ENCODE measurements around the gene CAMK1D.
A peak's percentile ranks its signal among the peaks of the same experiment; 100 is the strongest.

CAMK1D gene

DNA sequence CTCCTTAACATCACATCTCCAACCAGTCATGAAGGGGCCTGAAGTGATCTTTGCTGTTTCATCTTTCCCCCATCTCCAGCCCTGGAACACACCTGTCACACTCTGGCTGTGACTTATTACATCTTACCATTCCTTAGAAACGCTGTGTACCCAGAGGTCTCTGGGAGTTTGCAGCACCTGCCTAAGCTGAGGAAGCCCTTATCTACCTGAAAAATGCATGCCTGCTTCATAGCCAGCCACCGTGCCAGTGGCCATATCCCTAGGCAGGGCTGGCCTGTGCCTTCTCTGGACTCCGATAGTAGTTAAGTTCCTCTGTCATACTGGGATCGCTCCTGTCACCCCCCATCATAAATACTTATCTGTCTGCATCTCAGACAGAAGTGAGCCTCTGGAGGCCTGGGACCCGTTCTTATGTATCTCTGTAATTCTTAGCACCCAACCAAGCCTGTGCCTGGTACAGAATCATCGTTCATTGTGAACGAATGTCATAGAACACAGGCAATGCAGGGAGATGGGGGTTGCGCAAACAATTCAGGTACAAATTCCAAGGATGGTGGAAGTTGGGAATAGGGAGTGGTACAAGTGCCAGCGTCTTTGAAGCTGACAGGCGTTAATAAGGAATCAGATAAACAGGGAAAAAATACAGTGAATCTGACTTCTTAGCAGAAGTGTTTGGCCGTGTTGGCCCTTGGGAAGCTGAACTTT is 254.6 kb downstream of the CAMK1D start:
- DNase-seq, result no peak

DNA sequence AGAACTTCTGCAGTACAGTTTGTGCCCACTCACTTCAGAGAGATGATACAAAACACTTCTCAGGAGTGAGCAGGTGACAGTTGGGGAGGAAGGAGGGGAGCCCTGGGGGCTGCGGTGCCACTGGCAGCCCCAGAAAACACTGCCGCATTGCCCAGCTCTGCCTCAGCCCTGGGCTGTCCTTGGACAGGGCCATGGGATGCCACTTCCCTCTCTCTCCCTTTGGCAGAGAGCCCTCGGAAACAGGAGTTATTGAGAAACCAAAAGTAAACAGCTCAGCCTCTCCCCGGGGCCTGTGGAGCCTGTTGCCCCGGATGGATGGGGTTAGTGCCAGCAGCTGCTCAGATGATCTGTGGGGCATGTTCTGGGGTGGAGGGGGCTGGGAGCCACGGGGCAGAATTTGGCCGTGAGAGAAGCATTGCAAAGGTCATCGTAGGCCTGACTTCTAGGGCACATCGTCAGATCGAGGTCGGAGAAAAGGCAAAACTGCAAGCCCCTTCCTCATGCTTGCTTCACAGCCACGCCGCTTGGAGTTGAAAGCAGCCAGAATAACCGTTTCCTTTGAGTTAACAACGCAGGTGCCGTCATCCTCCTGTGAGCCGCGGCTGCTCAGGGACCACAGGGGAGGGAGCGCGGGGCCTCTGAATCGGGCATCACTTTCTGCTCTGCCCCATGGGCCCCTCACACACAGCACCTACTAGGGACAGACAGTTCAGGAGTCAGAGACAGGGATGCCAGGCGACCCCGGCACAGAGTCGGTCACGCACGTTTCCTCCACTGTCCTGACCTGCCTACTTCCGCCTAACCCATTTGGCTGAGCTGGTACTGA is 256.4 kb downstream of the CAMK1D start:
- peak; percentile 56 for DNase-seq

DNA sequence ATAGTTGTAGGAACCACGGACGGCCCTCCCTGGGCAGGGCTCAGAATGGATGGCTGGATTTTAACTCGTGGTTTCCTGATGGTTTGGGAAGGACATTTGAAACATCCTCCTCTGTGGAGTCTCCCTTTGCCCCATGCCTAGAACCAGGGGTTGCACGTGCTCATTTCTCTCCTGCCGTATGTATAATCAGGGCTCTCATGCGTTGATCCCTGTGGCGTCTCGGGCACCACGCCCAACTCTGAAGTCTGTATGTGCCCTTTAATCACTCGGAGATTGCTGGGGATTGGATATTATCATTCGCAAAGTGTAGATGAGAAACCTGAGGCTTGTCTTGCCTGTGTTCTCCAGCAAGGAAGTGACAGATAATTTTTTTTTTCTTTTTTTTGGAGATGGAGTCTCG is 257.1 kb downstream of the CAMK1D start:
- no peak for DNase-seq

DNA sequence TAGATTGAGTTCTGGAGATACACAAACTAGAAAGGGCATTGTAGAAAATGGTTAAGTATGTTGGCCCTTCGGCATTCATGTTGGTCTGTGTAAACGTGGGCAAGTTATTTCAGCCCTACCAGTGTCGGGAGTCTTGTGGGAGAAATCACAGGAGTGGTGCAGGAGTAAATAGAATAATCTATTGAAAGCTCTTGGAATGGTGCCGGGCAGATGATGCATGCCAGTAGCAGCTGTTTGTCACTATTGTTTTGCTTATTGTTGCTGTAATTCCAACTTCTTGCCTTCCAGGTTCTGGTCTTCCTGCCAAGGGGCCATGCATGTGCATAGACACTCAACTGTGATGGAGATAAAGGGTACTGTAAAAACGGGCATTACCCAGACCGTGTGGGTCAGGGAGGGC is 259.4 kb downstream of the CAMK1D start:
- DNase-seq, result no peak

DNA sequence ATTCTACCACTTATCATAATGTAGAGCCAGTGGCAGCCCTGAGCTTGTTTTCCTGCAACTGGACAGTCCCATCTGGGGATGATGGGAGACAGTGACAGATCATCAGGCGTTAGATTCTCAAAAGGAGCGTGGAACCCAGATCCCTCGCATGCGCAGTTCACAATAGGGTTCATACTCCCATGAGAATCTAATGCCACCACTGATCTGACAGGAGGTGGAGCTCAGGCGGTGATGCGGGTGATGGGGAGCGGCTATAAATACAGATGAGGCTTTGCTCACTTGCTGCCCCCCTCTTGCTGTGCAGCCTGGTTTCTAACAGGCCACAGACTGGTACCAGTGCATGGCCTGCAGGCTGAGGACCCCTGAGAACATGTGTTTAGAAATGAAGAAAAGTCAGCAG is 260.1 kb downstream of the CAMK1D start:
- DNase-seq, result no peak

DNA sequence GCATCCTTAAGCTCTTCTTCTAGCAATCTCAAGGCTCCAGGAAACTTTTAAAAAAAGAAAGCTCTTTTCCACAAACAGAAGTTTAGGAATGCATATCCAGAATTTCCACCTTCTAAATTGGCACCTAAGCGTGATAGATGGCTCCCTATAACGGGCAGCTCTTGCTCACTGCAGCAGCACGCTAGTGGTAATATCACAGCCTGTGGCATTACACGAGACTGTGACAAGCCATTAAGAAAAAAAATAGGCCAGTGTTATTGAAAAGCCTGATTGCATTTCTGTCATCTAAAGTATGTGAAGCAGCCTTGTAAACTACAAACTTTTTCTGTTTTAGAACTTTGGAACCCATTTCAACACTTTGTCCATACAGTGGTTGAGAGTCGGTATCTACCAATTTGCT is 263.8 kb downstream of the CAMK1D start:
- no peak for DNase-seq

DNA sequence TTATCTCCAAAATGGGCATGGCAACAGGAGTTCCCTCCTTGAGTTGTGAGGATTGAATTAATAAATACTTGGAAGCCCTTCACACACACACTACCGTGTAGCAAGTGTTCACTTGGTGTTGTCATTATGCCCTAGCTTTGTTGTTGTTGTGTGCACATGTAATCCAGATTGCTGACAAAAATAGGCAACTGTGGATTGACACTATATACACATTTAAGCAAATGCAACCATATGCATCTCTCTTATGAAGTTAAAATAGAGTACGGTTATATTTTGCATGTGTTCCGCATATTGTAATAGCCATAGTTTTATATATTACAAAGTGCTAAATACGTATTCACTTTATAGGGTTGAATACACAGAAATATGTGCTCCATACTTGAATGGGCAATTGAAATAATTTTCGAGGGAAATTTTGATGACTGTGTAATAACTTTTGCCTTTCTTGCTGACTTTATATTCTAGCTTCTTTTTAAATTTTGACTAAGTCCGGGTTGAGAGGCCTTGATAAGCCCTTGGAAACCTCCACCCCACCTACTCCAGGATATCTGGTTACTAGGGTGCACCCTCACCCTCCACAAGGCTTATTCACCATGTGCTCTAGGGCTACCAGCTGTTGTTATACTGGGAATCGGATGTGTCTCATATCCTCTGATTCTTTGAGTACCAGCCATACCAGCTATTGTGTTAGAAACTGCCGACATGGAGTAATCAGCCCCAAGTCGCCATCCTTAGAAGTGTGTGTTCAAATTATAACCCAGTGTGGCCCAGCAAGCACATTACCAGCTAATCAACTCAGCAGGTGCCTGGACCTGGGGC is 265.0 kb downstream of the CAMK1D start:
- DNase-seq, result no peak

DNA sequence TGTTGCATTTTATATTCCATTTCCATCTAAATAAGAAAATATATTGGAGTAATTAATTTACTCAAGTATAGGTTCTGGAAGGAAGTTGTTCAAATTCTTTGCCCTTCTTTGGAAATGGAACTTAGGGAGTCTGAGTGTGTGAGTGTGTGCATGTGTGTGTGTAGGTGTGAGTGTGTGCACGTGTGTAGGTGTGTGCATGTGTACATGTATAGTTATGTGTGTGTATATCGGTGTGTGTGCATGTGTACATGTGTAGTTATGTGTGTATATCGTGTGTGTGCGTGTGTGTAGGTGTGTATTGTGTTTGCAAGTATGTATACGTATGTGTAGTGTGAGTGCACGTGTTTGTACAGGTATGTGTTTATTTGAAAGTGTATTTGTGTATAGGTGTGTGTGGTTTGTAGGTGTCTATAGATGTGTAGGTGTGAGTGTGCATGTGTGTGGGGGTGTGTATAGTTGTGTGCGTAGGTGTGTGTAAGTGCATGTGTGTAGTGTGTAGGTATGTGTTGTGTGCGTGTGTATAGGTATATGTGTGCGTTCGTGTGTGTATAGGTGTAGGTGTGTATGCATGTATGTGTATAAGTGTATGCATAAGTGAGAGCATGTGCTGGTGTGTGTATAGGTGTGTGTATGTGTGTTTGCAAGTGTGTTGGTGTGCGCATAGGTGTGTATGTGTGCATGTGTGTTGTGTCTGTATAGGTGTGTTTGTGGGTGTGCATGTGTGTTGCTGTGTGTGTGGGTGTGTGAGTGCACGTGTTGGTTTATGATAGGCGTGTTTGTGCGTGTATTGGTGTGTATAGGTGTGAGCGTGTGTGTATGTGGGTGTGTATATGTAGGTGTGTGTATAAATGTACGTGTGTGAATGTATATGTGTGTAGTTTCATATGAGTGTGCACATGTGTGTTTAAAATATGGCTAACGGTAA is 266.2 kb downstream of the CAMK1D start:
- DNase-seq, result no peak

DNA sequence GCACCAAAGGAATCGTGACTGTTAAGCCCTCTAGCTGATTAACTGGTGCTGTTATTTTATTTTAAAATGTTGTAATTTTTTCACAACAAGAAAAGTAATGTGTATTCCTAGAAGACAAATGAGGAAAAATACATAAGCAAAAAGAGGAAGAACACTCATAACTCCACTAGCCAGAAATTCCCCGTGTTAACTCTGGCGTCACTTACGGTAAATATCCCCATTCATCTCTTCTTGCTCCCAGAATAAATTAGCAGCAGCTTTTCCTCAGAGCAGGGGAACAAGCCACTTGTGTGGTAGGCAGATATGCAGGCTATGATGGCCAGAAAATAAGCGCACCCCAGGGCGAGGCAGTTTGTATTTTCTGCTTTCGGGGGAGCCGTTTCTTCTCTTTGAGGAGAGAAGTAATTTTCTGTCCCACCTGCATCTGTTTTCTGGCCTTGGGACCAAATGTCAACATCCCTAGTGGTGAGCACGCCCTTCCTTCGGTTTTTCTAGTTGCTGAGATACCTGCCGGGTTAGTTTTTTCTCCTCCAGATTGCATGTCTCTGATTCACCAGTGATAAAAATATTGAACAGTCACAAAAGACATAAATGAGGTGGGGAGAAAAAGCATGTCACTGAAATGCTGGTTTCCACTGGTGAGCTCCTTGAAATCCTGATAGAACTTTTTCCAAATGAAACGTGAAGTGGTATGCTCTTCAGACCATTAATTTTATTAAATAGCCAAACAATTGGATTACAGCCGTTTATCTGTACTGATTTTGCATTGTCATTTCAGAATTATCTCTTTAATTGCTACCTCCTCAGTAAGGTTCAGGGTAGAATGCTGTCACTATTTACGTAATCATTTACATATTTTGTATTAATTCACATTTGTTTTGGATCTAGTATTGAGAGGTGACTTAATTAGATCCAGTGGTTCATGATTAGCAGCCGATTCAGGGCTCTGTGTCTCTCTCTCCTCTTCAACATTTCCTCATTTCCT is 268.1 kb downstream of the CAMK1D start:
- DNase-seq, result no peak

DNA sequence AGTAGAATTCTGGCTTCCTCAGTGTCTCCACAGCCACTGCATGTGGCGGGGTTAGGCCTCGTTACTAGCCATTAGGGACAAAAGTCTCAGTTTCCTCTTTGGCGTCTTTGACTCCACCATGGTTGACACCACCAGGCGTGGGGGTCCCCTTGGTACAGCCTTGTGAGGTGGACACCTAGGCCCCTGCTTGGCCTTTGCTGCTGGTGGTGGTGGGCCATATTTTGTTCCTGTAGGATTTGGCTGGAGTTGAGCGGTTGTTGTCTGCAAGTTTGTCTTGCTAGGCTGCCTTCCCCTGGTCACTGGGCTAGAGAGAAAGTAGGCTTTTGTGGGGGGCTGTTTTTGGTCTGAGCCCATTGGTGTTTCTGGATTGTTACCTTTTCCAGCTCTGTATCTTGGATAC is 272.7 kb downstream of the CAMK1D start:
- no peak for DNase-seq

DNA sequence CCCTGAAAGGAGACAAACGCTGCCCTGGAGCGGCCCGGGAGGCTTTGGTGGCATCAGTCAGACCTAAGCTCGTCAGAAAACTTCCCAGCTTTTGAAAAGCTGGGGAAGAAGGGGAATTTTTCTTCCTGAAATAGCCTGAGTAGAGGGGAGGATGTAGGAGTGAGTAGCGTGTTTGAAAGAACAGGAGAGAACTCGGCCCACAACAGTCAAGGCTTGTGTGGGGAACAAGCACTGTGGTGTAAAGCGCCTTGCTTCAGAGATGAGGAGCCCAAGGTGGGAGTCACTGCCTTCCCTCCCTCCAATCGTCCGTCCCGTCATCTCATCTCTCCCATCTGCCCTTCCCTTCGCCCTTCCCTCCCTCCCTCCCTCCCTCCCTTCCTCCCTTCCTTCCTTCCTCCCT is 273.3 kb downstream of the CAMK1D start:
- no peak for DNase-seq

DNA sequence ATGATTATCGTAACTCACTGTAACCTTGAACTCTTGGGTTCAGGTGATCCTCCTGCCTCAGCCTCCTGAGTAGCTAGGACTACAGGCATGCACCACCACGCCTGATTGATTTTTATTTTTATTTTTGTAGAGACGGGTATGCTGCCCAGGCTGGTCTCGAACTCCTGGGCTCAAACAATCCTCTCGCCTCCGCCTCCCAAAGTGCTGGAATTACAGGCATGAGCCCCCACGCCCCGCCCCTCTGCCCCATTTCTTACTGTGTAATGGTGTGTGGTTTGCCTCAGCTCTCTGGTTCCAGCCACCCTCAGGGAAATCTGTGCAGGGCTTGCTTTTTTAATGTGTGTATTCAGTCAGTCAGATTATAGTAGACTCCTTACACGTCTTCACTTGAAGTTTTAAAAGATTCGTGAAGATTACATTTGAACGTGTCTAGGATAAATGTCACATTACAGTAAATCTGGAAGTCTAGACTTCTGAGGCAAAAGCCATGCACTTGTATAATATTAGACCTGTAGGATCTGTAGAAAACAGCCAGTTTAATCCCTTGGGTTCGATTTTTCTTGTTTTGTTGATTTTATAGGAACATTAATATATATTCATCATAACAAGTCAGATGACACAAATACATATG is 276.2 kb downstream of the CAMK1D start:
- DNase-seq, result no peak

DNA sequence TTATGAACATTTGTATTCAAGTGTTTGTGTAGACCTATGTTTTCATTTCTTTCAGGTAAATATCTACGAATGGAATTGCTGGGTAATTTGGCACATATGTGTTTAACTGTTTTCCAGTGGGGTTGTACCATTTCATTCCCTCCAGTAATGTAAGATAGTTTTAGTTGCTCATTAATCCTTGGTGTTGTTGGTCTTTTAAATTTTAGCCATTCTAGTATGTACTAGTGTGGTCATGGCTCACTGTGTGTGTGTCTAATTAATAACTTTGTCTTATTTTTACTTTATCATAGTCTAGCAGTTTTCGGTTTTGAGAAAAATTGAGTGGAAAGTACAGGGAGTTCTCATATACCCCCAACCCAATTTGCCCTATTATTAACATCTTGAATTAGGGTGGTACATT is 278.8 kb downstream of the CAMK1D start:
- no peak for DNase-seq

DNA sequence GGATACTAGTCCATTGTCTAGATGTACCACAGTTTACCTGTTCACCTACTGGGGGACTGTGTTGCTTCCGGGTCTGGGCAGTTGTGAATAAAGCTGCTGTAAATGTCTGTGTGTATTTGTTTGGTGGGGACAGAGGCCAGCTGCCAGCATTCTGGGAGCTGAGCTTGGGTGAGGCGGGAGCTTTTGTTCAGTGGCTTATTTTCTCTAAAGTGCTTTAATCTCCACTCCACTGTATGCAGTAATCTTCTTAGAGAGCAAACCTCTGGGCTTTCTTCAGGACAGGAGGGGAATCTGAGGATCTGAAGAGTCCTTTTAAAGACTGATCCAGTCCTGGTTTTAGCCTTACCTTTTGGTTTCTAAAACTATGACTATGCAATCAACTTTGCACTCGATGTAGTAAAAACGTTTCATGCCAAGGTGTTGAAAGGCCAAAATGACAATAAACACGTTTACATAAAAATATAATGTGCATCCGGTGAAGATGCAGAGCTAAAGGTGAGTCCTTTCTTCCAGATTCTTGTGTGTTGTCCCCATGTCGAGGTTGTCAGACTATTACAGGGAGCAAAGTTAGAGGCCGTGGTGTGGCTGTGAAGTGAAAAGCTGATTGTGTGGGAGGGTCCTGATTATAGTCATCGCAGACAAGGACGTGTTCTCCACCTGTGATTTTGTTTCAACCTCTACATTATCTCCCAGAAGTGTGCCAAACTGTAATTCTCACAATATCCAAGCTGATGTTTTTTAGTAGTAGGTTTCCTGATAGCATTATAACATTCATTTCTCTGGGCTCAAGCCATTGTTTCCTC is 279.8 kb downstream of the CAMK1D start:
- no peak for DNase-seq

DNA sequence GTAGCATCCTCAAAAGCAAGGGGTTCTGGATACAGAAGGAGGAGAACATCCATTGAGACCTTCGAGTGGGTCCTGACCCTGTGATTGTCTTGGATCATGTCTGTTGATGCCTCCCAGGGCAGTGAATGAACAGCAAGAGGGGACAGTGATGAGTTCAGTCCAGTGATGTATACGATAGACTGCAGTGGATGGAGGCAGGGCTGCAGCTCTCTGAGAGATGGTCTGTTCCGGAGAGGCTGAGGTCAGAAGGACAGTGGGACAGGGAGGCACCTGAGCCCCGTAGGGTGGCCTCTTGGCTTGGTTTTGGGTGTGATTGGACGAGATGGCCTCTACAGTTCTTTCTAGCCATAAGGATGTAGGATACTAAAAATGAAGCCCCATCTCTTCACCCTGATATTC is 280.4 kb downstream of the CAMK1D start:
- DNase-seq, result no peak

DNA sequence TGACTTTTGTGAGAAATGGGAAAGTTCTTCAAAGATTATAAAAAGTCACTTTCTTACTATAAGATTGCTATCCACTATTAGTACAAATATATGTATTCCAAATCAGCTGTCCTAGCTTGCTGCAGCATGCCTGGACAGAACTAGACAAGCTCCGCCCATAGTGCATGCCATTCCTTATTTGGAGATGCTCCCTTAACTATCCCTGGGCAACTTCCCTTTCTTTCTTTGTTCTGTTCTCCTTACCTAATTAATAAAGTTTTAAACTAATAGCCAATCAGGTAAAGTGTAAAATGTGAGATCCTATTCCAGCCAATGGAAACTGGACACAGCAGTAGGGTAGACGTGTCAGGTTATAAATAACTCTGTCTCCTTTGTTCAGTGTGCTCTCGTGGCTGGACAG is 281.9 kb downstream of the CAMK1D start:
- DNase-seq, result no peak

DNA sequence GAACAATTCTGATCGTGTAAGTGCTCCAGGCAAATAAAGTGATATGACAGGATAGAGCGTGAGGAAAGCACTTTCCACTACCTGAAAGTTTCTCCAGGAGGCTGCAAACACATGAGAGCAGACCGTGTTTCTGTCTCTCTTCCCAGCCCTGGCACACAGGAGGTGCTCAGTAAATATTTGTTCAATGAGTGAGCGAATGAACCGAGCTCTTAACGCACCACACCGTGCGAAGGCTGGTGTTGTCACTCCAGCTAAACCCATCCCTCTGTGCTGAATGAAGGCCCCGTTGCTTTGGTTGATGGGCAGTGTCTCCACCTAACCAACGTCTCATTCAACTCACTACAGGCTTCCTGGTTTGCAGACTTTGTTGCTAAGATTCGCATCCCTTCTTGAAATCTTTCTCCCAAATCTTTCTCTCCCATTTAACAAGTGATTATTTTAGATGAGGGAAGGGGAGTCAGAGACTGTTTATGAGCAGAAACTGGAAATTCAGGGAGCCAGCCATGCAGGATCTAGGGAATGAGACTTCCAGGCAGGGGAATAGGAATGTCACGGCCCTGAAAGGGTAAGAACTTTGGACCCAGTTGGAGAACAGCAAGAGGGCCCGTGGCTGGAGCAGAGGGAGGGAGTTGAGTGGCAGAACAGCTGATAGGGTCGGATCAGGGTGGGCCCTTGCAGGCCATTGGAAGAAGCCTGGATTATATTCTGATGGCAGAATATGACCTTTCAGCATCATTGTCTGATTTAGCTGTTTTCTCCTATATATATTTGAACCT is 282.6 kb downstream of the CAMK1D start:
- DNase-seq, result no peak

DNA sequence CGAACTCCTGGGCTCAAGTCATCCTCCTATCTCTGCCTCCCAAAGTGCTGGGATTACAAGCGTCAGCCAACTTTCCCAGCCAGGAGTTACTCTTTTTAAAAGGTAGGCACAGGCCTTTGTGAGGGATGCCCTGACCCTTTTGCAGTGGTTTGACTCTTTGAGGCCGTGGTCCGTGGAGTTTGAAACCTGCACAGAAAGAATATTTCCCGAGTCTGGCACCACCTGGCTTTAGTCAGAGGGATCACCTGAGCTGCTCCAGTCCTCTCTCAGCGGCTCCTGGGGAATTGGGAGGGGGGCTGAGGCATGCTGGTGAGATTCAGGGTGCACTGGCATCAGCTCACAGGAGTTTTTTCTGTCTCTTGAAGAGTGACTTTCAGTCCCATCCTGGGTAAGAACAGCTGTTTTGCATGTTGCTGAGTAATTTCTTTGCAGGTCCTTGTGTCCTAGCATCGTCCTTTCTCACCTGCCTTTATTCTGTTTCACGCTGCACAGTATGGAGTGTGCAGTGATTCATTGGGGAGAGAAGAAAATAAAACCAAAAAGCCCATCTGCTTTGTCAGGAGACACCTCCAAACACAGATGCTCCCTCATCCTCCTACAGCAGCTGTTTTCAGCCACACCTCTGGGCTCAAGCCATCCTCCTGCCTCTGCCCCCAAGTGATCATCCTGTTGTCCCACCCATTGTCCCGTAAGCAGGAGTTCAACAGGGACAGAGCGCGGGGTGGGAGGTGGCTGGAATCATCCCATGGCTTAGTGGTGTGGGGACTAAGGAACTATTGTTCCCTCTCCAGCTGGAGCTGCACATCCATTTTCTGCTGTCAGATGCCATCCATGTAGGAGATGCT is 284.7 kb downstream of the CAMK1D start:
- DNase-seq, result no peak

Data from CD4-positive, alpha-beta T cell treated with Interleukin-17A for 4 hours (primary cell).